HuH-7 (cell line): ENCODE data around the gene BTF3L4.
"Not testable (repeated sequence)": the region's sequence is repeated elsewhere in the genome, so short reads cannot be mapped to it uniquely, and the experiment has no call there.

Experiments used
- DNase-seq: peaks from one replicate; pipeline ENCODE4 v3.0.0; 2011; ENCODE audit warnings: low spot score

Gene BTF3L4

GRCh38 chr1:52056163-52056936, at the start of gene BTF3L4:
Gene BTF3L4 (plus strand): TSS chr1:52056295. CDS start chr1:52059848, 3,553 bp downstream.
- DNase-seq, result peak; percentile 78

- no peak for DNase-seq
Measured at GRCh38 chr1:52007215-52008002, 48.7 kb upstream of the BTF3L4 start.

GRCh38 chr1:52008071-52008809, 47.9 kb upstream of the BTF3L4 start:
- no peak for DNase-seq

- no peak for DNase-seq
Measured at GRCh38 chr1:52022133-52022532, 34.0 kb upstream of the BTF3L4 start.

- no peak for DNase-seq
Measured at GRCh38 chr1:52026278-52026677, 29.8 kb upstream of the BTF3L4 start.

- DNase-seq, result peak; percentile 13
Measured at GRCh38 chr1:52028328-52028727, 27.8 kb upstream of the BTF3L4 start.

- DNase-seq, result not testable (repeated sequence)
Measured at GRCh38 chr1:52028839-52029238, 27.3 kb upstream of the BTF3L4 start.

GRCh38 chr1:52032124-52032784, 23.8 kb upstream of the BTF3L4 start:
- no peak for DNase-seq

- peak; percentile 24 for DNase-seq
Measured at GRCh38 chr1:52032785-52033131, 23.3 kb upstream of the BTF3L4 start.

GRCh38 chr1:52033190-52034049, 22.7 kb upstream of the BTF3L4 start, which contains the start of gene KTI12:
Gene KTI12 (minus strand): TSS chr1:52033810. CDS start chr1:52033761, 49 bp downstream.
- peak; percentile 84 for DNase-seq

- DNase-seq, result no peak
Measured at GRCh38 chr1:52034050-52034384, 22.1 kb upstream of the BTF3L4 start.

- DNase-seq, result peak; percentile 65
Measured at GRCh38 chr1:52037402-52037814, 18.7 kb upstream of the BTF3L4 start.

GRCh38 chr1:52037909-52038308, 18.2 kb upstream of the BTF3L4 start:
- DNase-seq, result no peak

- DNase-seq, result no peak
Measured at GRCh38 chr1:52041551-52042185, 14.4 kb upstream of the BTF3L4 start.

- DNase-seq, result no peak
Measured at GRCh38 chr1:52045236-52045635, 10.9 kb upstream of the BTF3L4 start.

GRCh38 chr1:52045666-52046195, 10.4 kb upstream of the BTF3L4 start:
- DNase-seq, result not testable (repeated sequence)

- not testable (repeated sequence) for DNase-seq
Measured at GRCh38 chr1:52049337-52049736, 6.8 kb upstream of the BTF3L4 start.

GRCh38 chr1:52053862-52054261, 2.2 kb upstream of the BTF3L4 start:
- DNase-seq, result no peak

- DNase-seq, result no peak
Measured at GRCh38 chr1:52054496-52055065, 1.5 kb upstream of the BTF3L4 start.
